HG02943 (cell line): ENCODE results near the gene PCDH1.

ENCODE experiments used
- ATAC-seq: cut with Tn5 transposase; IDR thresholded peaks from one replicate; pipeline ENCODE4 v1.9.1; 2021; ENCODE audit warnings: mild to moderate bottlenecking, low read depth, moderate library complexity; ENCODE audit not compliant: unreplicated experiment

The PCDH1 gene

GRCh38 chr5:141857226-141857625 lies 21.0 kb downstream of the PCDH1 start:
- no peak for ATAC-seq

GRCh38 chr5:141856037-141856790 lies 22.0 kb downstream of the PCDH1 start:
- no peak for ATAC-seq

- no peak for ATAC-seq
These were observed 22.8 kb downstream of the PCDH1 start for GRCh38 chr5:141855265-141856036.

- no peak for ATAC-seq
These were observed 24.1 kb downstream of the PCDH1 start for GRCh38 chr5:141853895-141854626.

- no peak for ATAC-seq
These were observed 25.8 kb downstream of the PCDH1 start for GRCh38 chr5:141852448-141852847.

GRCh38 chr5:141851195-141851874 lies 26.9 kb downstream of the PCDH1 start:
- no peak for ATAC-seq

- ATAC-seq = no peak
These were observed 27.4 kb downstream of the PCDH1 start for GRCh38 chr5:141850786-141851185.

GRCh38 chr5:141850244-141850768 lies 27.9 kb downstream of the PCDH1 start:
- ATAC-seq = peak; percentile 12

- ATAC-seq = peak; percentile 69
These were observed 28.6 kb downstream of the PCDH1 start for GRCh38 chr5:141849415-141850243.

GRCh38 chr5:141848744-141849414 lies 29.3 kb downstream of the PCDH1 start:
- ATAC-seq = peak; percentile 9

- ATAC-seq = no peak
These were observed 32.2 kb downstream of the PCDH1 start for GRCh38 chr5:141846031-141846430.

- ATAC-seq = no peak
These were observed 32.8 kb downstream of the PCDH1 start for GRCh38 chr5:141845371-141845851.

GRCh38 chr5:141844414-141845097 lies 33.7 kb downstream of the PCDH1 start:
- ATAC-seq = no peak

GRCh38 chr5:141843156-141843927 lies 34.9 kb downstream of the PCDH1 start:
- ATAC-seq = no peak

GRCh38 chr5:141841378-141842180 lies 36.6 kb downstream of the PCDH1 start:
- ATAC-seq = no peak

GRCh38 chr5:141840826-141841360 lies 37.3 kb downstream of the PCDH1 start:
- no peak for ATAC-seq
